ENCODE results near the gene FOXP1. TPM values are rescaled to one million over a fixed set of nuclear protein-coding genes. Genes with fewer than 3 reads are reported as not detected.

The FOXP1 gene
- total and polyA plus RNA-seq, 8 donors, result 95.1 to 143 (median 123) TPM

- DNase-seq, result no peak
- TF ChIP-seq CTCF (IDR thresholded peaks at IDR 0.05), result no peak
- H3K9me3 ChIP-seq, result no peaks in the 10 kb centered on the region
Observed at GRCh38 chr3:71072287-71072686, 511.2 kb downstream of the FOXP1 start.

GRCh38 chr3:71070497-71071463 lies 512.7 kb downstream of the FOXP1 start:
- peak overlapping the region in 1 of 2 donors; percentile 14 for H3K27ac ChIP-seq
- H3K36me3 ChIP-seq, result no peaks in the 10 kb centered on the region
- peaks cover 20 to 47% of the 10 kb centered on the region in 2 donors for H3K4me1 ChIP-seq
- ATAC-seq (peak; percentile 55), DNase-seq (no peak)
- no peak for TF ChIP-seq CTCF (IDR thresholded peaks at IDR 0.05)
- no peaks in the 10 kb centered on the region for H3K27me3 ChIP-seq
- intact Hi-C loops (cut with DNase I), result no loop called here
- no peaks in the 10 kb centered on the region for H3K9me3 ChIP-seq
- no peak overlapping the region for H3K4me3 ChIP-seq

More at GRCh38 chr3:71072287-71072686, 511.2 kb downstream of the FOXP1 start:
- Histone ChIP-seq H3K4me3 (no peak overlapping the region), H3K36me3 (no peaks in the 10 kb centered on the region), H3K27ac (no peak overlapping the region), H3K27me3 (no peaks in the 10 kb centered on the region), H3K4me1 (peaks cover 12 to 36% of the 10 kb centered on the region in 2 donors)
- ATAC-seq, result no peak
- intact Hi-C loops (cut with DNase I), result no loop called here

DNA sequence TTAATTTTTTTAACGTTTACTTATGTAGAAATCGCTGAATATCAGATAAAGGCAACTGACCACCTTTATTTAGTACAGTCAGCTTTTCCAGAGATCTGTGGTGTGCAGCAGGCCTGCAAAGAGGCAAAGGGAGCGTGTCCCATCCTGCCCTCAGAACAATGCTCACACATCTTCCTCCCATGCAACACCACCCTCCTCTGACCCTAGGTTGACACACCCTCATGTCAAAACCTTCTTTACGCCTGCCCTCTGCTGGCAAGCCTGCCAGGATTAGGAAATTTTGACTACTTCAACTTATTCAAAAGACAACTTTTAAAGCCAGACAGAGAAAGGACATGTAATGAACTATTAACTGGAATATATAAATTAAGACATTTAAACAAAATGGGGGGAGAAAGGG lies 513.7 kb downstream of the FOXP1 start:
- Histone ChIP-seq H3K4me3 (no peak overlapping the region), H3K27ac (no peak overlapping the region), H3K4me1 (peaks cover 20 to 54% of the 10 kb centered on the region in 2 donors), H3K27me3 (no peaks in the 10 kb centered on the region), H3K36me3 (no peaks in the 10 kb centered on the region), H3K9me3 (no peaks in the 10 kb centered on the region)
- peak; percentile 37 for ATAC-seq
- intact Hi-C loops (cut with DNase I), result no loop called here
- peak in 1 of 4 donors; percentile 60 for DNase-seq
- TF ChIP-seq CTCF (IDR thresholded peaks at IDR 0.05), result peak; percentile 34 to 40

DNA sequence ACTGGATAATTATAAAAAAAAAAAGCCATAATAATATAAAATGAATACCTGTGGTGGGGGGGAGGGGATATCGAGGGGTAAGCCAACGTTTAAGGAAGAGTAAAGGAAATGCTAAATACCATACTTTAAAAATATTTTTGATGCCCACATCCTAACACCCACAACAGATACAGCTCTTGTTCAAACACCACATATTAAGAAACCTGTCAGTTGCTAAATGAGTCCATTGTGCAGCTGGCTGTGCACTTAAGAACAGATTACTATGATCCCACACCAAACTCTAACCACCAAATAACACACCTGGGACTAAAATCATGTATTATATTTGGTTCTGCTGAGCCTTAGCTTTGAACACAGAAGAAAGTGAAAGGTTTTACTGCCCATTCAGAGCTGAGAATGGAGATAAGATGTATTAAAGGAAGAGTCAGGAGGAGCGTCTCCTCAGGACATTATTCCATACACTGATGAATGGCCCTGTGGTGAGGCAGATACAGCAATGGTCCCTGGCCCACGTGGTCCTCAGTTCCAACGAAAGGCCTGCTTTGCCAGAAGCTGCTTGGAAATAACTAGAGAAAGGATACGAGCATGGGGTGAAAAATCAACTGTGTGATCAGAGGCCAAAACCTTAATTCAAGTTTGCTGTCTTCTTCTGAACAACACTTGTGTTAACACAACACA lies 515.4 kb downstream of the FOXP1 start:
- intact Hi-C loops (cut with DNase I), result no loop called here
- no peak for DNase-seq
- no peak for ATAC-seq
- H3K27me3 ChIP-seq, result no peaks in the 10 kb centered on the region
- no peak overlapping the region for H3K4me3 ChIP-seq
- peaks cover 20 to 61% of the 10 kb centered on the region in 2 donors for H3K4me1 ChIP-seq
- H3K27ac ChIP-seq, result peak overlapping the region; percentile 21 to 25
- no peaks in the 10 kb centered on the region for H3K9me3 ChIP-seq
- no peaks in the 10 kb centered on the region for H3K36me3 ChIP-seq
- no peak for TF ChIP-seq CTCF (IDR thresholded peaks at IDR 0.05)

- H3K9me3 ChIP-seq, result no peaks in the 10 kb centered on the region
- TF ChIP-seq CTCF (IDR thresholded peaks at IDR 0.05), result no peak
- no peak overlapping the region for H3K4me3 ChIP-seq
- peak overlapping the region; percentile 94 to 96 for H3K27ac ChIP-seq
- H3K36me3 ChIP-seq, result no peaks in the 10 kb centered on the region
- peaks cover 24 to 73% of the 10 kb centered on the region in 2 donors for H3K4me1 ChIP-seq
- DNase-seq (no peak), ATAC-seq (peak; percentile 0)
- intact Hi-C loops (cut with DNase I), result no loop called here
- no peaks in the 10 kb centered on the region for H3K27me3 ChIP-seq
Observed at GRCh38 chr3:71066849-71067261, 516.7 kb downstream of the FOXP1 start.
